Ramos (cell line): ENCODE results near the gene SMYD1.

ENCODE experiments used
- in situ Hi-C: fragments of 300-500 bp; cut with MboI; formaldehyde crosslinking; loops from one replicate; pipeline ENCODE4 v1.14.3; 2022; ENCODE audit warnings: low sequenced_read_pairs; ENCODE audit not compliant: unreplicated experiment

SMYD1 gene

GRCh38 chr2:88054782-88055370 is 12.7 kb upstream of the SMYD1 start:
- in situ Hi-C loops = no loop called here

GRCh38 chr2:88055371-88056128 is 12.1 kb upstream of the SMYD1 start, which contains the start of gene KRCC1:
KRCC1 (minus strand) TSS chr2:88055783; CDS start chr2:88028563, 27,220 bp downstream.
- in situ Hi-C loops = no loop called here

- in situ Hi-C loops = no loop called here
Observed at GRCh38 chr2:88057437-88057844, 10.2 kb upstream of the SMYD1 start.

- in situ Hi-C loops = no loop called here
Observed at GRCh38 chr2:88058191-88058590, 9.4 kb upstream of the SMYD1 start.

- in situ Hi-C loops = loop anchor here (10.0 kb wide), 1 partner anchor 95 kb away; no protein-coding TSS in a partner anchor
Observed at GRCh38 chr2:88059979-88060906, 7.4 kb upstream of the SMYD1 start.

- in situ Hi-C loops = loop anchor here (10.0 kb wide), 1 partner anchor 94 kb away; no protein-coding TSS in a partner anchor
Observed at GRCh38 chr2:88060907-88061275, 6.7 kb upstream of the SMYD1 start.

- in situ Hi-C loops = loop anchor here (10.0 kb wide), 1 partner anchor 94 kb away; no protein-coding TSS in a partner anchor
Observed at GRCh38 chr2:88061295-88061694, 6.3 kb upstream of the SMYD1 start.

- in situ Hi-C loops = loop anchor here (10.0 kb wide), 1 partner anchor 88 kb away; no protein-coding TSS in a partner anchor
Observed at GRCh38 chr2:88066543-88066942, 1.1 kb upstream of the SMYD1 start.

GRCh38 chr2:88067189-88067588 is 436 bp upstream of the SMYD1 start:
- in situ Hi-C loops = loop anchor here (10.0 kb wide), 1 partner anchor 88 kb away; no protein-coding TSS in a partner anchor

- in situ Hi-C loops = loop anchor here (10.0 kb wide), 1 partner anchor 87 kb away; no protein-coding TSS in a partner anchor
Observed at GRCh38 chr2:88068044-88068443, 419 bp downstream of the SMYD1 start.

- in situ Hi-C loops = loop anchor here (10.0 kb wide), 1 partner anchor 86 kb away; no protein-coding TSS in a partner anchor
Observed at GRCh38 chr2:88069117-88069516, 1.5 kb downstream of the SMYD1 start.

GRCh38 chr2:88070055-88070454 is 2.4 kb downstream of the SMYD1 start:
- in situ Hi-C loops = no loop called here

- in situ Hi-C loops = no loop called here
Observed at GRCh38 chr2:88071365-88071764, 3.7 kb downstream of the SMYD1 start.

GRCh38 chr2:88074150-88074549 is 6.5 kb downstream of the SMYD1 start:
- in situ Hi-C loops = no loop called here

GRCh38 chr2:88074854-88075292 is 7.2 kb downstream of the SMYD1 start:
- in situ Hi-C loops = no loop called here

- in situ Hi-C loops = no loop called here
Observed at GRCh38 chr2:88077080-88077479, 9.5 kb downstream of the SMYD1 start.

- in situ Hi-C loops = no loop called here
Observed at GRCh38 chr2:88078643-88079172, 11.1 kb downstream of the SMYD1 start.

- in situ Hi-C loops = no loop called here
Observed at GRCh38 chr2:88080545-88080944, 12.9 kb downstream of the SMYD1 start.

GRCh38 chr2:88081924-88082608 is 14.4 kb downstream of the SMYD1 start:
- in situ Hi-C loops = no loop called here
